Measurements from ENCODE around the gene BZW1.

The BZW1 gene

DNA sequence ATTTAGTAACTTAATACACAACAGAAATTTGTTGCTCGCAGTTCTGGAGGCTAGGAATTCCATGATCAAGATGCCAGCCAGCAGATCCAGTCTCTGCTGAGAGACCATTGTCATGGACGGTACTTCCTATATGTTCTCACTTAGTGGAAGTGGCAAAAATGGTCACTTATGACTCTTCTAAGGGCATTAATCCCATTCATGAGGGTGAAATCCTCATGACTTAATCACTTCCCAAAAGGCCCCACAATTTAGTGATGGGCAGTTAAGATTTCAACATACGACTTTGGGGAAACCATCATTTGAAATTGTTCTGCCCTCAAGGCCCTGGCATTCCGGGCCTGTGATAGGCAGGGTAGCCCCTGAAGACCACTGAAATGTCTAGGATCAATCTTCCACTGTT lies 23.0 kb downstream of the BZW1 start:
- no peak for DNase-seq (ENCODE audit: low read depth, low spot score)

DNA sequence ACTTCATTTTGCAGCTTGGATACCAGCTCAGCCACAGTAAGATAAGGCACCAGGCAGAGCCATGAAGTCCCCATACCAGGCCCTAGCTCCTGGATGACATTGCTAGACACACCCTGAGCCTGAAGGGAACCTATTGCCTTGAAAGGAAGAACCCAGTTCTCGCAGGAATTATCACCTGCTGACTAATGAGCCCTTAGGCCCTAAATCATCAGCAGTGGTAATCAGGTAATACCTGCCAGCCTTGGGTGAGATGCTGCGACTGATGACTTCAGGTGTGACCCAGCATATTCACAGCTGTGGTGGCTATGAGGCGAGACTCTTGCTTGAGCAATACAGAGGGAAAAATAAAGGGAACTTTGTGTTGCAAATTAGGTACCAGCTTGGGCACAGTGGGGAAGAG lies 27.8 kb downstream of the BZW1 start:
- DNase-seq (ENCODE audit: low read depth, low spot score), result no peak

DNA sequence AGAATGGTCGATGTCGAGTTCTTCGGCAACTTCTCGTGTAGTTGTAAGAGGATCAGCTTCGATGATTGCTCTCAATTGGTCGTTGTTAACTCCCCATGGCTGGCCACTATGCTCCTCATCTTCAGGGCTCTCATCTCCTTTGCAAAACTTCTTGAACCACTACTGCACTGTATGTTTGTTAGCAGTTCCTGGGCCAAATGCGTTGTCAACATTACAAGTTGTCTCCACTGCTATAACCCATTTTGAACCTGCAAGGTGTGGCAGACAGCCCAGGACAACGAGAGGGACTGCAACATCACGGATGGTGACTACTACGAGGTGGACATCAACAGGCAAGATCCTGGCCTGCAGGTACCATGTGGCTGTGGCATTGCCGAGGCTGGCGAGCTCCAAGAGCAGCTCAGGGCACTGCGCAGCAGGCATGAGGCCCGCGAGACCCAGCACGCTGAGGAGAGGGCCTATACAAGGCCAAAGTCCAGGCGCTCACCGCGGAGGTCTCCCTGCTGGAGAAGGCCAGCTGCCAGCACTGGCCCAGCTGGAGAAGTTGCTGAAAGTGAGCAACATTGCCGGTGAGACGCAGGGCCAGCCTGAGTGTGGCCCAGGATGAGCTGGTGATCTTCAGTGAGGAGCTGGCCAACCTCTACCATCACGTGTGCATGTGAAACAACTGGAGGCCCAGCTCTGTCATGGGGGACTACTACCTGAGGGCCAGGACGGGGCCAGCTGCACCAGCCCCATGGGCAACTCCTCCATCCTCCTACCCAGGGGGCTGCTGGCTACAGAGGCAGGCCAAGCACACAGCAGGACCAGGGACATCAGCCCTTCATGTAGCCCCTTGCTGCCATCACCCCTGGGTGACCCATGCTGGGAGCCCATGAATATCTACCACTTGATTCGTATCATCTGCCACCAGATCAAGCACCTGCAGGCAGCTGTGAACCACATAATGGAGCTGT lies 32.6 kb downstream of the BZW1 start:
- DNase-seq (ENCODE audit: low read depth, low spot score), result no peak

DNA sequence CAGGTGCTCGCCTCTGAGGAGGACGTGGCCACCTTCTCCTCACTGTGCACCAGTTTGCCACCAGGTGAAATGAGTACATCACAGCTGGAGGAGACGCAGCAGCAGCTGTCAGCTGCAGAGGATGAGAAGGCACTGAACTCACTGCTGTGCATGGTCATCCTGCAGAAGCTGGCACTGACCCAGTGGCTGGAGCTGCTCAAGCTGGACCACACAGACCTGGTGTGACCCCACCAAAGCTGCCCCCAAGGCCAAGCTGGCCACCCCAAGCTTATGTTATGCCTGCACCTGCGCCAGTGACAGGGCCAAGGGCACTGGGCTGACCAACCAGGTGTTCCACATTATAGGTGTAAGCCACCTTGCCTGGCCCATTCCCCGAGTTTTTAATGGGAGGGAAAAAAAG lies 33.5 kb downstream of the BZW1 start:
- DNase-seq (ENCODE audit: low read depth, low spot score), result no peak

DNA sequence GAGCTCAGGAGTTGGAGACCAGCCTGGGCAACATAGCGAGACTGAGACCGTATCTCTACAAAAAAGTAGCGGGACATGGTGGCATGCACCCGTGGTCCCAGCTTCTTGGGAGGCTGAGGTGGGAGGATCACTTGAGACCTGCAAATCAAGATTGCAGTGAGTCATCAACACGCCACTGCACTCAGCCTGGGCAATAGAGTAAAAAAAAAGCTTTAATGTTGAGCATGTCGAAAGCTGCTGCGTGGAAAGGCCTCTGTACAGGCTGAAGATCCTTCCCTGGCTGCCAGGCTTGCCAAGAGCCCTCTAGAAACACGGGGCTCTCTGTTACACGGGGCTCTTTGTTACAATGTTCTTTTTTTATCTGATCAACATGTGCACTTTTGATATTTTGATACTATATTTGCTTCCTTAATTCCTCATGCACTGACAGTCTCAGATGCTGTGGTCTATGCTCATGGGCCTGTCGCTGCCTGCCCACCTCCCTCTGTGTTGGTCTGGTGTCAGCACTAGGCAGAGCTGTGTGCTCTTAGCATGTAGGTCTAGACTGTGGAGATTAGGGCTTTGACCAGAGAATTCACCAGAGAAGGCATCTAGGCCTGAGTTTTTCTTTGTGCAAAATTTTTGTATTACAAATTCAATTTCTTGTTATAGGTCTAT lies 34.1 kb downstream of the BZW1 start:
- no peak for DNase-seq (ENCODE audit: low read depth, low spot score)

DNA sequence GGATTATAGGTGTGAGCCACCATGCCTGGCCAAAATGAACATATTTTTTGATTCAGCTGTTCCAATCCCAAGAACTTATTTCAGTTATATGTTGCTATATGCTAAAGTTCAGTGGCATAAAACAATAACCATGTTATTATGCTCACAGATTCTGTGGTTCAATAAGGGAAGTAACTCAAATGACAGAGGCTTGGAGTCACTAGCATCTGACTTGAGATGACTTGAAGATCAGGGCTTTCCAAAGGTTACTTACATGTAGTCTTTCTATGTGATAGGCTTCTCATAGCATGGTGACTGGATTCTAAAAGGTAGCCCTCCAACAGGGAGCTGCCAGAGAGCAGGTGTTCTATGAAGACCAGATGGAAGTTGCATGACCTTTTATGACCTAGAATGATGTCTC lies 35.6 kb downstream of the BZW1 start:
- DNase-seq (ENCODE audit: low read depth, low spot score), result no peak

DNA sequence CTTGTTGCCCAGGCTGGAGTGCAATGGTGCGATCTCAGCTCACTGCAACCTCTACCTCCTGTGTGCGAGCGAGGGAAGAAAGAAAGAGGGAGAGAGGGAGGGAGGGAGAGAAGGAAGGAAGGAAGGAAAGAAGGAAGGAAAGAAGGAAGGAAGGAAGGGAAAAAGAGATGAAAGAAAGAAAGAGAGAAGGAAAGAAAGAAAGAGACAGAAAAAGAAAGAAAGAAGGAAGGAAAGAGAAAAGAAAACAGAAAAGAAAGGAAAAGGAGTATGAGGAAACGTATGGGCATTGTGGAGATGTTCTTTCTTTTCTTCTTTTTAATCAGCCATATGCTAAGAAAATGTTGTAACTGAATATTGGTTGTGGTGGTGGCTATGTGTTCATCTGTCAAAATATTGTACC lies 36.2 kb downstream of the BZW1 start:
- no peak for DNase-seq (ENCODE audit: low read depth, low spot score)

DNA sequence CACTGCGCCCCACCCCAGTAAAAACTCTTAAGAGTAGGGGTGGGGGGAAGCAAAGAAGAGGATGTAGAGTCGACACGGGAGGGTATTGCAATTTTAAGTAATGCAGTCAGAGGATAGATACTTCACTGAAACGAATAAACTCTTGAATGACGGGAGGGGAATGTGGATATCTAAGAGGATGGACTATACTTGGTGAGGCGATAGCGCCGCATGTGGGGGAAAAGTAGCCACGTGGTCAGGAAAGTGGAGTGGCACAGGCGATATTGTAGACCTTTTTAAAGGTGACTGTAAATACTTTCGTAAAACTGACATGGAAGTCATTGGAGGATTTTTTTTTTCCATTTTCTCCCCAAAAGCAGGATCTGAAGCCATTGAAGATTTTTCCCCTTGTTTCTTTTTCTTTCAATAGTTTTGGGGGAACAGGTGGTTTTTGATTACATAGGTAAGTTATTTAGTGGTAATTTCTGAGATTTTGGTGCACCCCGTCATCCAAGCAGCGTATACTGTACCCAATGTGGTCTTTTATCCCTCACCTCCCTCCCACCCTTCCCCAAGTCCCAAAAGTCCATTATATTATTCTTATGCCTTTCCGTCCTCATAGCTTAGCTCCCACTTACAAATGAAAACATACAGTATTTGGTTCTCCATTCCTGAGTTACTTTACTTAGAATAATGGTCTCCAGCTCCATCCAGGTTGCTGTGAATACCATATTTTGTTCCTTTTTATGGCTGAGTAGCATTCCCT lies 39.0 kb downstream of the BZW1 start:
- no peak for DNase-seq (ENCODE audit: low read depth, low spot score)

DNA sequence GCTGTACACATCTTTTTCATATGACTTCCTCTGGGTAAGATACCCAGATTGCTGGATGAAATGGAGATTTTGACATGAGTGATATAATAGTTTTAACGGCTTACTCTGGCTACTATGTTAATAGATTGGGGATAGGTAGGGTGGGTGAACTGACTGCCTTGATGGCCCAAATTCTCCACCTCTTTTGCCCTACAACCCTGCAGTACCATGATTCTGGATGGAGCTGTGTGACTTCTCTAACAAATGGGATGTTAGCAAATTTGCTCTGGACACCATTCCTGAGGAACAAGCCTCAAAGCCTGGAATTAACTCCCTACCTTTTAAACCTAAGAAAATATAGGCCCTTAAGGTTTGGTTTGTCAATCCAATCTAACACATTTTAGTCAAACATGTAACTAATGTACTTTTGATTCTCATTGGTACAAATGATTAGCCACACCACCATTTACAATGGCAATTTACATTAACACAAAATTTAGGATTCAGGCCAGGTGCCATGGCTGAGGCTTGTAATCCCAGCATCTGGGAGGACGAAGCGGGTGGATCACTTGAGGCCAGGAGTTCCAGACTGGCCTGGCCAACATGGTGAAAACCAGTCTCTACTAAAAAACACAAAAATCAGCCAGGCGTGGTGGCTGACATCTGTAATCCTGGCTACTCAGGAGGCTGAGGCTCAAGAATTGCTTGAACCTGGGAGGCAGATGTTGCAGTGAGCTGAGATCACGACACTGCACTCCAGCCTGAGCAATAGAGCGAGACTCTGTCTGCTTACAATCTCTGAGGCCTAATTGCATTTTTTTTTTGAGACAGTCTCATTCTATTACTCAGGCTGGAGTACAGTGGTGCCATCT lies 39.9 kb downstream of the BZW1 start:
- no peak for DNase-seq (ENCODE audit: low read depth, low spot score)

DNA sequence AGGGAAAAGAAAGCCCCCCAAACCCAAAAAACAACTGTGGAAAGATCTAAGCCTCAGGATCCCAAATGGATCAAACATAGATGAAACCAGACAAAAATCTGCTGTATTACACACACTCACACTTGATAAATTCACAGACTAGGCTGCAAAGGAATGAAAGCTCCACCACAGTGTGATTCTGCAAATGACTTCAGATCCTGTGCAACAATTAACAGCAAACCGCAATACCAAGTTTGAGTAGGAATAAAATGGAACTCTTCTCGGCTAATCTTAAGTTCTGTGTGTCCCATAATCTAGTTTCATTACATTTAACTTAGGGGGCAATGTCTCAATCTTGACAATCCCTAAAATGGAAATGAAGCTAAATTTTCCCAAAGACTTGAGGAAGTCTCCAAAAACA lies 40.9 kb downstream of the BZW1 start:
- no peak for DNase-seq (ENCODE audit: low read depth, low spot score)

DNA sequence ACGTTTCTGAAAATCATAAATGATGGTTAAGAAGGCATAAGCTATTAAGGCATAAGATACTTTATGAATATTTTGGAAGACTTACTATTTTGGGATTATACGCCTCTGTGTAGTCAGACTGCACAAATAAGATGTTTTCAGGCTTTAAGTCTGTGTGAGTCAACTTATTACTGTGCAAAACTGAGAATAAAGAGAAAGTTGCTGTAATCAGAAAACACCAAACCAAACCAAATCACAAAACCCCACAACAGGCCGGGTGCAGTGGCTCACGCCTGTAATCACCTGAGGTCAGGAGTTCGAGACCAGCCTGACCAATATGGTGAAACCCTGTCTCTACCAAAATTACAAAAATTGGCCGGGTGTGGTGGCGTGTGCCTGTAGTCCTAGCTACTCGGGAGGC lies 45.1 kb downstream of the BZW1 start:
- no peak for DNase-seq (ENCODE audit: low read depth, low spot score)

DNA sequence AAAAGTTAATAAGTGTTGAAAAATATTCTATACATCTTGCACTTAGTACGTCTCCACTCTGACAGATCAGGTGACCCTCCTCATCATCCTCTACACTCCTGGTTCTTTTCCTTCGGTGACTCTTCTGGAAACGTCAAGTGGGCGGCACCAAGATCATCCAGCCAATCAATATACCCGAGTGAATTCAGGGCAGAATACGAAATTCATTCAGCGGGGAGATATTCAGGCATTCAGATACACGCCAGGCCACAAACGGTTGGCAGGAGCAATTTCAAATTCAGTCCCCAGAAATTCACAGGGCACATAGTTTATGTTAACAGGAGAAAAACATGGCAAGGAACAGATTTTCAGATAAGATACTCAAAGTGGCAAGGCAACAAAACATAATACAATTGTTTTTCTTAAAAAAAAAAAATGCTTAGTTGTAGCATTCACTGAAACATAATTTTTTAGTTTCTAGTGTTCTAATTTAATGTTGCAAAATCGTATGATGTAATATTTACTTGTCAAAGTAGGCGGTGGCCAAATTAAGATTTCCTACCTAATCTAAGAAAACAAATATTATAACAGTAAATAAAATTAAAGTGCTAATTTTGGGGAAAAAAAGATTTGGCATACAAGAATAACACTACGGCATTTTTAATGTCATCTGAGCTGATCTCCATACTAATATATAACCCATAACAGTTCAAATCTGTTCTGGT lies 48.5 kb downstream of the BZW1 start:
- no peak for DNase-seq (ENCODE audit: low read depth, low spot score)

DNA sequence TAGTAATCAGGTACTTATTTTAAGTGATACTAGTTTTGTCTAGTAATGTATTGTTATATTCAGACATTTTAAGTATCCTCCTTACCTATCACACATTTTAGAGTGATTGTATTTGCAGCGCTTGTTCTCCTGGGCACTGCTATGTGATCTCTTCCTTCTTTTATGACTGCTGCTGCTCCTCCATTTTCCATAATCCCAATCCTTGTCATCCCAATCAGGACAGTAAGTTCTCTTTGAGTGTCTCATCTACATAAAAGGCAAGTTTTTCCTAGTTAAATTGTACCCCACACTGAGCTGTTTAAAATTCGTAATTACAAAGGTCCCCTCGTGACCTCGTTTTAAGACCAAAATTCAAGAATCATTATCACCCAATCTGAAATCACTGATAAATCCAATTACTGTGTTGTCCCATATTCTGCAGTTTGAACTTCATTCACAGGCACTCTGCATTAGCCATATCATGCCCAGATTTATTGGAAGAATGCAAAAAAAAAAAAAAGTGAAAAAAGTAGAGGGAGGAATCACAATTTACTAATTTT lies 50.0 kb downstream of the BZW1 start:
- DNase-seq (ENCODE audit: low read depth, low spot score), result no peak

DNA sequence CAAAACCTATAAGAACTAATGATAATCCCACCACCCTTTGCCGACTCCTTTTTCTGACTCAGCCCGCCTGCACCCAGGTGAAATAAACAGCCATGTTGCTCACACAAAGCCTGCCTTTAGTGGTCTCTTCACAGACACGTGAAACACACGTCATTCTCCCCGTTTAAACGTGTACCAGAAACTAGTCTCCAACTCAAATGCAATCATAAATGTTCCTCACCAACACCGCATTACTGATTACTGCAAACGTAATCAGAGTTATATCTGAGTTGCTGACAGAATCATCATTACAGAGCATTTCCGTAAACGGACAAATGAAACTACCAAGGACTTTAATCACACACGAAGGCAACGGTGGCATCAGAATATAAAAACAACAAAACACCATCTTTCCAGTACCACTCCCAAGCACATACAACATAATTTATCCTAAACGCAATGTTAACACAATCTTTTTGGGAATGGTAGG lies 50.9 kb downstream of the BZW1 start:
- no peak for DNase-seq (ENCODE audit: low read depth, low spot score)

DNA sequence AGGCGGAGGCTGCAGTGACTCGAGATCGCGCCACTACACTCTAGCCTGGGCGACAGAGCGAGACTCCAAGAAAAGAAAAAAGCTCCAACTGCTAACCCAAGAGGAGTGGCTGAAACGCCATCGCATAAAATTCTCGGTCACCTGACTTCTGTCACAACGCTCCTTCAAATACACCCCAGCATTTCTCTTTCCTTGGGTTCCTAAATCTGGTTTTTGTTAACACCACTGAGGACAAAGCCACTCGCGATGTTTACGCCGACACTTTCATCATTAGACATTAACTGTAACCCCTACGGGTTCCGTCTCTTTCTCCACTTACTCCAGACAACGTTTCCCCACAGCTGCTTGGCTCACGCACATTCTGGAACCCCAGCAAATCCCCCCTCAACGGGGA lies 52.1 kb downstream of the BZW1 start:
- no peak for DNase-seq (ENCODE audit: low read depth, low spot score)

DNA sequence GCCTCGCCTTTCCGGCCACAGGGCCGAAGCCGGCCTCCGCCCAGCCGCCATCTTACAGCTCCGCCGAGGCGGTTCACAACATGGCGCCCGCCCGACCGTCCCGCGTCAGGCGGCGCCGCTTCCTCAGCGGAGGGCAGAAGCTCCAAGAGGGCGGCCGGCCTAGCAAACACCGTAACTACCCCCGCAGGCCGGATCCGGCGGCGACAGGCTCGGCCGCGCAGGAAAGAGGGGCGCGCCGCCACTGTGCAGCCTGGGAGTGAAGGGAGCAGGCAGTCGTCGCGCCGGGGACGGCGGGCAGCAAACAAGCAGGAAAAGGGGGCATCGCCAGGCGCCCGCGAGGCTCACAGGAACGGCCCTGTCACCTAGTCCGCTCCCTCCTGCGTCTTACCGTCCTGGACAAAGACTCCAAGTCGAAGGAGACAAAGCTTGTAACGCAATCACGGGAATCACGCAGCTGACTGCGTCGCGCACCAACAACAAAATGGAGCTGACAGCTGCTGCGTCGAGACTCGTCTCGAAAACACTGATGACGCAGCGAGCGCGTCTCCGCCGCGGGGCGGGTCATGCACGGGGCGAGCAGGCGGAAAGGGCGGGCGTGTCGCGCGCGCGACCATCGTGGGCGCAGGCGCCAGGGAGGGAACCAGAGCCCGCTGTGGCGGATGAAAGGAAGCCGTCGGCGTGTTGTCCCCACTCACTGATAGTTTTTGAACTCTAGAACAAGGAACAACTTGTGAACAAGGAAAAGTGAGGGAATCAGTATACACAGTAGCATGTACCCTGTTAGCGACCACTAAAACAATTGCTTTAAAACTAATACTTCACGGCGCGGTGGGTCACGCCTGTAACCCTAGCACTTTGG lies 52.7 kb downstream of the BZW1 start, which contains the start of gene CLK1:
TSS of gene CLK1 (minus strand) at position 483 of the 859 bp plus-strand sequence. CDS start 2,796 bp downstream, outside the sequence.
- peak; percentile 86 for DNase-seq (ENCODE audit: low read depth, low spot score)

DNA sequence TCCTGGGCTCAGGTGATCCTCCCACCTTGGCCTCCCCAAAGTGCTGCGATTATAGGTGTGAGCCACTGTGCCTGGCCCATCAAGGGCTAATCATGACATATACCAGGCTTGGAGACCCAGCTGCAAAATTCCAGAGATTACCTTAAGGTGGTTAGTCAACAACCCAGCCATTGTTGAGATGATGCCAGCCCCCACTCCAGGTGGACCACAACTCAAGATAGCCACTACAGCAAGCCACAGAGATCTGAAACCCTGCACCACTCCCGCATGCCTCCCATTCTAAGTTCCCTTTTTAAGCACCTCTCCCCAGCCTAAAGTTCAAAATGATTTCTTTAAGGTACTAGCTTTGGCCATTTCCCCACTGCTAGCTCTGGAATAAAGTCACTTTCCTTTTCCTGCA lies 57.3 kb downstream of the BZW1 start:
- no peak for DNase-seq (ENCODE audit: low read depth, low spot score)

DNA sequence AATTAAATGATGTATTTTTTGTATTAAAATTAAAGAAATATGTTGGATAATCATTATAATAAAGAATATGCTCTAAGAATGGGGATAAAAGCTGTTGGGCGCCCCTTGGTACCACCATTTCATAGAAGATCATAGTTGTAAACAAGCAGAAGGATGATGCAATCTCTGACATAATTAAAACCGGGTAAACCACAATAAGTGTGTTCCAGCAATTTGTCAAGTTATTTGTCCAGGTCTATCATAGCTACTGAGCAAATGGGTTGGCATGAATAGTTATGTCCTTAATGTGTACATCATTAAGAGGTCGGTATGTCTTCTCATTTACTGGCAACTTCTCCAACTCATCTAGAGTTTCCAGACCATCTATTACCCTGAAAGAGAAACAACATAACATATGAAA lies 59.4 kb downstream of the BZW1 start:
- no peak for DNase-seq (ENCODE audit: low read depth, low spot score)

DNA sequence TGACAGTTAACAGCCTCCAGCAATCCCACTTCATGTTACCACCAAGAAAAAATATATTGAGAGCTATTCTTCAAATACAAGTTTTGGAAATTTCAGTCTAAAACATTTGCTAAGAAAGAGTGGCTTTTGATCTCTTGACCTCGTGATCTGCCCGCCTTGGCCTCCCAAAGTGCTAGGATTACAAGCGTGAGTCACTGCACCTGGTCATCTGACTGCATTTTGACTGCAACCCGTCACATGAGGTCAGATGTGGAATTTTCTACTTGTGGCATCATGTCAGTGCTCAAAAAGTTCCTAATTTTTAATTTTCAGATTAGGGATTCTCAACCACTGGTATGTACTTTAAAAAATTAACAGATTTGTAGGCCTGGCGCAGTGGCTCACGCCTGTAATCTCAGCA lies 61.9 kb downstream of the BZW1 start:
- no peak for DNase-seq (ENCODE audit: low read depth, low spot score)
